HCT116 (cell line): ENCODE data around the gene CLIC5. TPM values are rescaled to one million over a fixed set of nuclear protein-coding genes. Genes with fewer than 3 reads are reported as not detected.

Experiments
- ATAC-seq: fragments of 200-7000 bp; cut with Tn5 transposase; 2 replicates; pipeline ENCODE4 v1.9.1; 2020; ENCODE audit warnings: mild to moderate bottlenecking, moderate library complexity
- BruUV-seq: library from RNA; stranded (reverse); fragments of 400-500 nt; replicated peaks from 2 replicates; lab custom pipeline; 2021; lab: Mats Ljungman, UMichigan
- CTCF ChIA-PET: fragments of 300-600 bp; sonication (Branson Sonifier 250); formaldehyde crosslinking; loops from one replicate; lab custom pipeline; 2021; ENCODE audit warnings: antibody characterized with exemption; lab: Charles Lee
- POLR2A ChIA-PET: fragments of 300-600, 350-600 bp; sonication (Branson Sonifier 250); formaldehyde crosslinking; loops from one replicate; lab custom pipeline; 2021; ENCODE audit warnings: antibody characterized with exemption; lab: Charles Lee
- RAD21 ChIA-PET, 2 experiments: fragments of 300-600 bp; sonication (Branson Sonifier 250); formaldehyde crosslinking; loops; one replicate each; lab custom pipeline; 2023; ENCODE audit warnings: low total read pairs in 2 of 2; ENCODE audit not compliant: uncharacterized antibody in 2 of 2, unreplicated experiment in 2 of 2, low non-redundant PET in 1 of 2; lab: Charles Lee
- DNase-seq: peaks from one replicate; pipeline ENCODE4 v3.0.0-alpha.2; 2010; ENCODE audit warnings: low read depth, low spot score
- H2AFZ ChIP-seq: fragments of 200-600 bp; shearing (Covaris generic), sonication (generic); 2 replicates; pipeline ENCODE4 v1.6.1; 2017; ENCODE audit warnings: low read depth, mixed run types, mixed read lengths, antibody characterized with exemption, low read length; ENCODE audit not compliant: poor library complexity, severe bottlenecking
- H3K27ac ChIP-seq: 2 replicates; pipeline ENCODE4 v1.5.1; 2012; ENCODE audit warnings: low read depth, low read length
- H3K27me3 ChIP-seq: fragments of 200-600 bp; sonication (generic); 2 replicates; pipeline ENCODE4 v1.6.1; 2016; ENCODE audit warnings: mixed run types, low read length, mixed read lengths; ENCODE audit not compliant: insufficient read depth
- H3K36me3 ChIP-seq, 2 experiments: fragments of 200-500 bp in 1 of 2; fragments of 200-600 bp in 1 of 2; sonication (Bioruptor generic) in 1 of 2; sonication (generic) in 1 of 2; 2 replicates each; pipeline versions ENCODE4 v1.5.1 to v1.6.1; 2014 to 2016; ENCODE audit warnings: low read length in 2 of 2, inconsistent platforms in 1 of 2, mixed read lengths in 1 of 2, mixed run types in 1 of 2; ENCODE audit not compliant: insufficient read depth in 2 of 2, control insufficient read depth in 1 of 2
- H3K4me1 ChIP-seq, 2 experiments: fragments of 200-600 bp in 1 of 2; sonication (generic) in 1 of 2; 2 replicates each; pipeline versions ENCODE4 v1.5.1 to v1.6.1; 2012 to 2017; ENCODE audit warnings: low read length in 2 of 2, inconsistent platforms in 1 of 2, mild to moderate bottlenecking in 1 of 2, mixed read lengths in 1 of 2, mixed run types in 1 of 2, moderate library complexity in 1 of 2; ENCODE audit not compliant: insufficient read depth in 2 of 2, control insufficient read depth in 1 of 2
- H3K4me2 ChIP-seq: fragments of 200-600 bp; sonication (generic); 2 replicates; pipeline ENCODE4 v1.6.1; 2017; ENCODE audit warnings: mixed run types, low read length, mixed read lengths
- H3K4me3 ChIP-seq, 2 experiments: fragments of 200-600 bp in 1 of 2; sonication (generic) in 1 of 2; replicated peaks in 1 of 2; 2 replicates each; pipeline ENCODE4 v1.5.1; 2011 to 2016; ENCODE audit warnings: low read length in 2 of 2, control low read depth in 1 of 2, low read depth in 1 of 2, mild to moderate bottlenecking in 1 of 2, mixed read lengths in 1 of 2, mixed run types in 1 of 2
- H3K79me2 ChIP-seq: fragments of 200-600 bp; sonication (generic); 2 replicates; pipeline ENCODE4 v1.6.1; 2017; ENCODE audit warnings: mild to moderate bottlenecking, mixed run types, low read length, moderate library complexity, mixed read lengths; ENCODE audit not compliant: insufficient read depth
- H3K9ac ChIP-seq: fragments of 200-600 bp; sonication (generic); 2 replicates; pipeline ENCODE4 v1.6.1; 2016; ENCODE audit warnings: low read length, mixed read lengths
- H3K9me2 ChIP-seq: fragments of 200-600 bp; sonication (generic), shearing (Covaris generic); 2 replicates; pipeline ENCODE4 v1.6.1; 2017; ENCODE audit warnings: mixed run types, mild to moderate bottlenecking, moderate library complexity; ENCODE audit not compliant: insufficient read depth
- H3K9me3 ChIP-seq, 2 experiments: fragments of 200-500 bp in 1 of 2; fragments of 200-600 bp in 1 of 2; sonication (Bioruptor generic) in 1 of 2; sonication (generic) in 1 of 2; 2 replicates each; pipeline ENCODE4 v1.6.1; 2014 to 2017; ENCODE audit warnings: low read length in 2 of 2, mixed read lengths in 2 of 2, inconsistent platforms in 1 of 2, low read depth in 1 of 2, mild to moderate bottlenecking in 1 of 2, mixed run types in 1 of 2, moderate library complexity in 1 of 2; ENCODE audit not compliant: control insufficient read depth in 1 of 2, insufficient read depth in 1 of 2
- H4K20me1 ChIP-seq: fragments of 200-600 bp; sonication (generic), shearing (Covaris generic); 2 replicates; pipeline ENCODE4 v1.6.1; 2017; ENCODE audit warnings: mixed run types, mild to moderate bottlenecking, moderate library complexity; ENCODE audit not compliant: insufficient read depth
- EZH2 ChIP-seq: fragments of 200-600 bp; sonication (generic); IDR thresholded peaks from 2 replicates; pipeline ENCODE4 v1.6.1; 2017; ENCODE audit warnings: antibody characterized with exemption, mixed run types
- POLR2AphosphoS5 ChIP-seq: IDR thresholded peaks from 2 replicates; pipeline ENCODE4 v1.6.1; 2011; ENCODE audit warnings: mild to moderate bottlenecking, low read depth, low read length, moderate library complexity
- SRF ChIP-seq: IDR thresholded peaks from 2 replicates; pipeline ENCODE4 v1.6.1; 2012; ENCODE audit warnings: low read depth
- YY1 ChIP-seq: IDR thresholded peaks from 2 replicates; pipeline ENCODE4 v1.6.1; 2011; ENCODE audit warnings: low read length, low read depth, moderate library complexity, mild to moderate bottlenecking; ENCODE audit not compliant: insufficient replicate concordance; ENCODE audit errors: extremely low read depth
- ZNF274 ChIP-seq: fragments of 200-500 bp; sonication (Bioruptor generic); IDR thresholded peaks from 2 replicates; pipeline ENCODE4 v1.6.1; 2014; ENCODE audit warnings: mild to moderate bottlenecking, low read depth, low read length, inconsistent platforms
- intact Hi-C: fragments of 100-400 bp; cut with micrococcal nuclease; formaldehyde crosslinking; loops from 2 replicates; pipeline ENCODE4 v1.10.0; 2022
- total RNA-seq: library from RNA; stranded (reverse); gene quantifications from one replicate; pipeline ENCODE4 v1.2.1, GENCODE V29; 2021; ENCODE audit not compliant: unreplicated experiment
- TF ChIP-seq, protein P1 (sequence below): IDR thresholded peaks from 2 replicates; pipeline ENCODE4 v1.6.1; 2011; ENCODE audit warnings: mild to moderate bottlenecking, low read length, moderate library complexity; ENCODE audit not compliant: insufficient replicate concordance; ENCODE audit errors: extremely low read depth
- TF ChIP-seq, protein P2 (sequence below), 3 experiments: fragments of 200-600 bp in 1 of 3; sonication (generic) in 1 of 3; IDR thresholded peaks in 2 of 3; conservative IDR thresholded peaks in 1 of 3; 2 replicates each; pipeline ENCODE4 v1.5.1; 2012 to 2017; ENCODE audit warnings: low read depth in 2 of 3, low read length in 2 of 3, antibody characterized with exemption in 1 of 3, borderline replicate concordance in 1 of 3, control low read depth in 1 of 3, mild to moderate bottlenecking in 1 of 3, mixed read lengths in 1 of 3, mixed run types in 1 of 3, moderate library complexity in 1 of 3; ENCODE audit not compliant: insufficient read depth in 1 of 3

The CLIC5 gene
- total RNA-seq, 1 experiment from 2014 or later = 0.20 TPM

GRCh38 chr6:46053039-46053933 lies 37.6 kb upstream of the CLIC5 start:
- H3K36me3 ChIP-seq = no peaks in the 10 kb centered on the region
- intact Hi-C loops = no loop called here
- ChIA-PET POLR2A (no interaction called here), RAD21 (no interaction called here), CTCF (no interaction called here)
- no peaks in the 10 kb centered on the region for H4K20me1 ChIP-seq
- BruUV-seq = no TSS peak
- ATAC-seq (no peak), DNase-seq (no peak)
- H2AFZ ChIP-seq = no peak overlapping the region
- TF ChIP-seq POLR2AphosphoS5 (no peak), EZH2 (no peak), ZNF274 (no peak), YY1 (no peak), SRF (no peak)
- TF ChIP-seq, protein P1, sequence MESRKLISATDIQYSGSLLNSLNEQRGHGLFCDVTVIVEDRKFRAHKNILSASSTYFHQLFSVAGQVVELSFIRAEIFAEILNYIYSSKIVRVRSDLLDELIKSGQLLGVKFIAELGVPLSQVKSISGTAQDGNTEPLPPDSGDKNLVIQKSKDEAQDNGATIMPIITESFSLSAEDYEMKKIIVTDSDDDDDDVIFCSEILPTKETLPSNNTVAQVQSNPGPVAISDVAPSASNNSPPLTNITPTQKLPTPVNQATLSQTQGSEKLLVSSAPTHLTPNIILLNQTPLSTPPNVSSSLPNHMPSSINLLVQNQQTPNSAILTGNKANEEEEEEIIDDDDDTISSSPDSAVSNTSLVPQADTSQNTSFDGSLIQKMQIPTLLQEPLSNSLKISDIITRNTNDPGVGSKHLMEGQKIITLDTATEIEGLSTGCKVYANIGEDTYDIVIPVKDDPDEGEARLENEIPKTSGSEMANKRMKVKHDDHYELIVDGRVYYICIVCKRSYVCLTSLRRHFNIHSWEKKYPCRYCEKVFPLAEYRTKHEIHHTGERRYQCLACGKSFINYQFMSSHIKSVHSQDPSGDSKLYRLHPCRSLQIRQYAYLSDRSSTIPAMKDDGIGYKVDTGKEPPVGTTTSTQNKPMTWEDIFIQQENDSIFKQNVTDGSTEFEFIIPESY = no peak
- TF ChIP-seq, protein P2, sequence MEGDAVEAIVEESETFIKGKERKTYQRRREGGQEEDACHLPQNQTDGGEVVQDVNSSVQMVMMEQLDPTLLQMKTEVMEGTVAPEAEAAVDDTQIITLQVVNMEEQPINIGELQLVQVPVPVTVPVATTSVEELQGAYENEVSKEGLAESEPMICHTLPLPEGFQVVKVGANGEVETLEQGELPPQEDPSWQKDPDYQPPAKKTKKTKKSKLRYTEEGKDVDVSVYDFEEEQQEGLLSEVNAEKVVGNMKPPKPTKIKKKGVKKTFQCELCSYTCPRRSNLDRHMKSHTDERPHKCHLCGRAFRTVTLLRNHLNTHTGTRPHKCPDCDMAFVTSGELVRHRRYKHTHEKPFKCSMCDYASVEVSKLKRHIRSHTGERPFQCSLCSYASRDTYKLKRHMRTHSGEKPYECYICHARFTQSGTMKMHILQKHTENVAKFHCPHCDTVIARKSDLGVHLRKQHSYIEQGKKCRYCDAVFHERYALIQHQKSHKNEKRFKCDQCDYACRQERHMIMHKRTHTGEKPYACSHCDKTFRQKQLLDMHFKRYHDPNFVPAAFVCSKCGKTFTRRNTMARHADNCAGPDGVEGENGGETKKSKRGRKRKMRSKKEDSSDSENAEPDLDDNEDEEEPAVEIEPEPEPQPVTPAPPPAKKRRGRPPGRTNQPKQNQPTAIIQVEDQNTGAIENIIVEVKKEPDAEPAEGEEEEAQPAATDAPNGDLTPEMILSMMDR (IDR thresholded peaks at IDR 0.05 in 2 of 3, conservative IDR thresholded peaks at IDR 0.05 in 1 of 3; ENCODE audit: borderline replicate concordance in 1 of 3, insufficient read depth in 1 of 3, low read depth in 2 of 3, low read length in 2 of 3) = no peak
- H3K9ac ChIP-seq = no peak overlapping the region
- no peak overlapping the region for H3K4me3 ChIP-seq
- H3K9me2 ChIP-seq = no peaks in the 10 kb centered on the region
- no peak overlapping the region for H3K27ac ChIP-seq
- H3K4me2 ChIP-seq = no peak overlapping the region
- H3K27me3 ChIP-seq = no peaks in the 10 kb centered on the region
- H3K4me1 ChIP-seq = no peaks in the 10 kb centered on the region
- no peaks in the 10 kb centered on the region for H3K79me2 ChIP-seq
- no peaks in the 10 kb centered on the region for H3K9me3 ChIP-seq
